HepG2 (cell line): Measurements from ENCODE around the gene DNALI1.

Source experiments
- ARHGAP35 ChIP-seq: sonication (generic); formaldehyde crosslinking; IDR thresholded peaks from 2 replicates; pipeline ENCODE4 v1.9.0; 2022; ENCODE audit warnings: mild to moderate bottlenecking, inconsistent platforms, moderate library complexity, missing genetic modification reagents, borderline replicate concordance
- BCL6 ChIP-seq: IDR thresholded peaks from 2 replicates; pipeline ENCODE4 v1.6.1; 2016; ENCODE audit warnings: missing genetic modification reagents, missing compliant biosample characterization
- CBX1 ChIP-seq: IDR thresholded peaks from one replicate; pipeline ENCODE4 v1.6.1; 2016; ENCODE audit warnings: antibody characterized with exemption, low read depth
- JUN ChIP-seq: sonication (generic); formaldehyde crosslinking; IDR thresholded peaks from 2 replicates; pipeline ENCODE4 v1.4.0; 2020; ENCODE audit warnings: mild to moderate bottlenecking, missing genetic modification reagents
- KDM5B ChIP-seq: sonication (generic); formaldehyde crosslinking; IDR thresholded peaks from 2 replicates; pipeline ENCODE4 v1.4.0; 2020; ENCODE audit warnings: missing genetic modification reagents, mild to moderate bottlenecking, borderline replicate concordance
- KLF16 ChIP-seq, 2 experiments: sonication (generic) in 1 of 2; formaldehyde crosslinking in 1 of 2; IDR thresholded peaks; 2 replicates each; pipeline versions ENCODE4 v1.6.1 to v1.8.0; 2016 to 2023; ENCODE audit warnings: missing genetic modification reagents in 2 of 2, missing compliant biosample characterization in 1 of 2
- MTA3 ChIP-seq: sonication (generic); formaldehyde crosslinking; IDR thresholded peaks from 2 replicates; pipeline ENCODE4 v1.4.0; 2020; ENCODE audit warnings: missing genetic modification reagents
- NR1H2 ChIP-seq: sonication (generic); formaldehyde crosslinking; IDR thresholded peaks from 2 replicates; pipeline ENCODE4 v1.8.1; 2022; ENCODE audit warnings: low read depth, missing genetic modification reagents, borderline replicate concordance
- SNAI1 ChIP-seq: sonication (generic); formaldehyde crosslinking; IDR thresholded peaks from 2 replicates; pipeline ENCODE4 v1.5.0; 2020; ENCODE audit warnings: mild to moderate bottlenecking, missing genetic modification reagents, borderline replicate concordance
- YY1 ChIP-seq: IDR thresholded peaks from 2 replicates; pipeline ENCODE4 v1.6.1; 2011; ENCODE audit warnings: low read length, low read depth, moderate library complexity, mild to moderate bottlenecking; ENCODE audit not compliant: insufficient read depth, insufficient replicate concordance
- ZFYVE20 ChIP-seq: sonication (generic); formaldehyde crosslinking; IDR thresholded peaks from 2 replicates; pipeline ENCODE4 v1.8.0; 2023; ENCODE audit warnings: low read depth, mild to moderate bottlenecking, moderate library complexity, missing genetic modification reagents, borderline replicate concordance
- TF ChIP-seq, protein P1 (sequence below): sonication (generic); formaldehyde crosslinking; IDR thresholded peaks from 2 replicates; pipeline ENCODE4 v1.5.0; 2020; ENCODE audit warnings: missing genetic modification reagents, mild to moderate bottlenecking, borderline replicate concordance
- TF ChIP-seq, protein P2 (sequence below): sonication (generic); formaldehyde crosslinking; IDR thresholded peaks from 2 replicates; pipeline ENCODE4 v1.8.0; 2022; ENCODE audit warnings: missing genetic modification reagents, mild to moderate bottlenecking, borderline replicate concordance
- TF ChIP-seq, protein P3 (sequence below): sonication (generic); formaldehyde crosslinking; IDR thresholded peaks from 2 replicates; pipeline ENCODE4 v1.5.0; 2020; ENCODE audit warnings: mild to moderate bottlenecking, missing genetic modification reagents, moderate library complexity

GRCh38 chr1:37564892-37565291, 8.2 kb downstream of the DNALI1 start:
- no peak for TF ChIP-seq JUN
- TF ChIP-seq ARHGAP35 (CRISPR knock-in tag): no peak
- no peak for TF ChIP-seq BCL6 (CRISPR knock-in tag)
- no peak for TF ChIP-seq KDM5B (CRISPR knock-in tag)
- no peak for TF ChIP-seq NR1H2 (CRISPR knock-in tag)
- TF ChIP-seq, protein P1, sequence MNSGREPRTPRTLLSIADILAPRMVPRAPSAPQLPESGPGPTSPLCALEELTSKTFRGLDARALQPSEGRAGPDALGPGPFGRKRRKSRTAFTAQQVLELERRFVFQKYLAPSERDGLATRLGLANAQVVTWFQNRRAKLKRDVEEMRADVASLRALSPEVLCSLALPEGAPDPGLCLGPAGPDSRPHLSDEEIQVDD (CRISPR knock-in tag): no peak
- no peak for TF ChIP-seq YY1
- no peak for TF ChIP-seq SNAI1 (CRISPR knock-in tag)
- no peak for TF ChIP-seq KLF16 (CRISPR knock-in tag; IDR thresholded peaks at IDR 0.05)
- TF ChIP-seq ZFYVE20 (CRISPR knock-in tag): no peak
- no peak for TF ChIP-seq CBX1
- TF ChIP-seq, protein P2, sequence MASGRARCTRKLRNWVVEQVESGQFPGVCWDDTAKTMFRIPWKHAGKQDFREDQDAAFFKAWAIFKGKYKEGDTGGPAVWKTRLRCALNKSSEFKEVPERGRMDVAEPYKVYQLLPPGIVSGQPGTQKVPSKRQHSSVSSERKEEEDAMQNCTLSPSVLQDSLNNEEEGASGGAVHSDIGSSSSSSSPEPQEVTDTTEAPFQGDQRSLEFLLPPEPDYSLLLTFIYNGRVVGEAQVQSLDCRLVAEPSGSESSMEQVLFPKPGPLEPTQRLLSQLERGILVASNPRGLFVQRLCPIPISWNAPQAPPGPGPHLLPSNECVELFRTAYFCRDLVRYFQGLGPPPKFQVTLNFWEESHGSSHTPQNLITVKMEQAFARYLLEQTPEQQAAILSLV (CRISPR knock-in tag): no peak
- no peak for TF ChIP-seq MTA3 (CRISPR knock-in tag)
- TF ChIP-seq, protein P3, sequence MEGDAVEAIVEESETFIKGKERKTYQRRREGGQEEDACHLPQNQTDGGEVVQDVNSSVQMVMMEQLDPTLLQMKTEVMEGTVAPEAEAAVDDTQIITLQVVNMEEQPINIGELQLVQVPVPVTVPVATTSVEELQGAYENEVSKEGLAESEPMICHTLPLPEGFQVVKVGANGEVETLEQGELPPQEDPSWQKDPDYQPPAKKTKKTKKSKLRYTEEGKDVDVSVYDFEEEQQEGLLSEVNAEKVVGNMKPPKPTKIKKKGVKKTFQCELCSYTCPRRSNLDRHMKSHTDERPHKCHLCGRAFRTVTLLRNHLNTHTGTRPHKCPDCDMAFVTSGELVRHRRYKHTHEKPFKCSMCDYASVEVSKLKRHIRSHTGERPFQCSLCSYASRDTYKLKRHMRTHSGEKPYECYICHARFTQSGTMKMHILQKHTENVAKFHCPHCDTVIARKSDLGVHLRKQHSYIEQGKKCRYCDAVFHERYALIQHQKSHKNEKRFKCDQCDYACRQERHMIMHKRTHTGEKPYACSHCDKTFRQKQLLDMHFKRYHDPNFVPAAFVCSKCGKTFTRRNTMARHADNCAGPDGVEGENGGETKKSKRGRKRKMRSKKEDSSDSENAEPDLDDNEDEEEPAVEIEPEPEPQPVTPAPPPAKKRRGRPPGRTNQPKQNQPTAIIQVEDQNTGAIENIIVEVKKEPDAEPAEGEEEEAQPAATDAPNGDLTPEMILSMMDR (CRISPR knock-in tag): no peak
